Breast epithelium (tissue), 4 donors: ENCODE measurements around the gene AFF4. TPM values are rescaled to one million over a fixed set of nuclear protein-coding genes. Genes with fewer than 3 reads are reported as not detected.

ENCODE experiments used
- DNase-seq, 2 donors: peaks; one replicate each; pipeline ENCODE4 v3.0.0-alpha.2; 2019; ENCODE audit warnings: low spot score in 2 of 2
- H3K27ac ChIP-seq, 2 donors: fragments of 200-600 bp; sonication (generic) in 1 of 2; one replicate each; pipeline ENCODE4 v1.5.1; 2016 to 2019; ENCODE audit warnings: mild to moderate bottlenecking in 1 of 2
- H3K27me3 ChIP-seq, 2 donors: fragments of 200-600 bp; sonication (generic) in 1 of 2; one replicate each; pipeline versions ENCODE4 v1.5.1 to v1.6.0; 2017 to 2019; ENCODE audit warnings: control low read depth in 1 of 2, mild to moderate bottlenecking in 1 of 2
- H3K36me3 ChIP-seq: fragments of 200-600 bp; one replicate; pipeline ENCODE4 v1.5.1; 2019
- H3K4me1 ChIP-seq, 2 donors: fragments of 200-600 bp; sonication (generic); one replicate each; pipeline ENCODE4 v1.5.1; 2016 to 2019; ENCODE audit warnings: control low read depth in 1 of 2
- H3K4me3 ChIP-seq, 3 donors: fragments of 200-600 bp; sonication (generic); 1 replicate in 2 of 3; 2 replicates in 1 of 3; pipeline ENCODE4 v1.5.1; 2016 to 2019; ENCODE audit warnings: mild to moderate bottlenecking in 3 of 3, moderate library complexity in 2 of 3
- H3K9me3 ChIP-seq, 2 donors: fragments of 200-600 bp; sonication (generic) in 1 of 2; one replicate each; pipeline ENCODE4 v1.5.1; 2016 to 2019; ENCODE audit warnings: control low read depth in 1 of 2
- CTCF ChIP-seq, 3 donors: fragments of 450-650 bp; IDR thresholded peaks; one replicate each; pipeline ENCODE4 v1.5.1; 2016 to 2017; ENCODE audit warnings: antibody characterized with exemption in 3 of 3, mild to moderate bottlenecking in 3 of 3, moderate library complexity in 3 of 3
- POLR2A ChIP-seq: fragments of 450-650 bp; IDR thresholded peaks from one replicate; pipeline ENCODE4 v1.6.1; 2016; ENCODE audit warnings: antibody characterized with exemption, mild to moderate bottlenecking, moderate library complexity
- POLR2AphosphoS5 ChIP-seq, 3 donors: sonication (generic); formaldehyde crosslinking; IDR thresholded peaks; one replicate each; pipeline ENCODE4 v1.6.1; 2017; ENCODE audit warnings: antibody characterized with exemption in 3 of 3
- intact Hi-C: fragments of 100-400 bp; cut with DNase I; formaldehyde crosslinking; loops from one replicate; pipeline ENCODE4 v1.15.1; 2023; ENCODE audit warnings: low total_unique reads
- total RNA-seq, 3 donors: library from RNA; depleted of rRNA; stranded (reverse); fragments of >200 nt; gene quantifications; one replicate each; pipeline ENCODE4 v1.1.0, GENCODE V29; 2016

AFF4 gene
- total RNA-seq, 3 donors from 2014 or later, result 70.2 to 108 (median 75.4) TPM

DNA sequence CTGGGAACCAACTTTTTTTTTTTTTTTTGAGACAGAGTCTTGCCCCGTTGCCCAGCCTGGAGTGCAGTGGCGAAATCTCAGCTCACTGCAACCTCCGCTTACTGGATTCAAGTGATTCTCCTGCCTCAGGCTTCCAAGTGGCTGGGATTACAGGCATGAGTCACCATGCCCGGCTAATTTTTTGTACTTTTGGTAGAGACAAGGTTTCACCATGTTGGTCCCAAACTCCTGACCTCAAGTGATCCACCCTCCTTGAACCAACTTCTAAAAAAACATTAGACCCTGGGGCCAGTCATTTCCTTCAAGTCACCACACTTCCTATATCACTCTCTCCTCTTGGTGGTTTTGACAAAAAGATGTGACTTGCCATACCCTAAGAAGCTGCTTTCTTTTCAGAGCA is 122.1 kb downstream of the AFF4 start:
- Histone ChIP-seq H3K27me3 (no peaks in the 10 kb centered on the region), H3K4me3 (no peak overlapping the region), H3K27ac (peak overlapping the region in 1 of 2 donors; percentile 88), H3K36me3 (no peaks in the 10 kb centered on the region), H3K9me3 (no peaks in the 10 kb centered on the region), H3K4me1 (no peaks in the 10 kb centered on the region)
- TF ChIP-seq CTCF (IDR thresholded peaks at IDR 0.05) (no peak), POLR2AphosphoS5 (IDR thresholded peaks at IDR 0.05) (no peak), POLR2A (no peak)
- intact Hi-C loops, result no loop called here
- DNase-seq, result no peak

DNA sequence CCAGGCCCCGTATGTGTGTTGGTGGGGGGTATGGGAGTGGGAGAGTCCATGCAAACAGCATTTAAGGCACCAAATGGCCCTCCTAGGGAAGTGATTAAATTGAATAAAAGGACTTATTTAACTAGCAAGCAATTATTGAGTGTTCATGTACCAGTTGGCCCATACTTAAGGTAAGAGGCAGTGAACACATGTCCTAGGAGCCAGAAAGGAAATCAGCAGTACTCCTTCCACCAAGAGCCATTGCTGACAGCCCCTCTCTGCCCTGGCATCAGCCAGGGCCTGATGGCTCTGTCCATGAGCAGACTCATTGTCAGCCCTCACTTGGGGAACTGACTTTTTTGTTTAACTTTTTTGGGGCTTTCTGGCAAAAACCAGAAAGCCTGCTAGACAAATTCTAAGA is 122.5 kb downstream of the AFF4 start:
- Histone ChIP-seq H3K27me3 (no peaks in the 10 kb centered on the region), H3K9me3 (no peaks in the 10 kb centered on the region), H3K27ac (peak overlapping the region; percentile 78 to 88), H3K4me1 (no peaks in the 10 kb centered on the region), H3K36me3 (no peaks in the 10 kb centered on the region), H3K4me3 (no peak overlapping the region)
- TF ChIP-seq CTCF (IDR thresholded peaks at IDR 0.05) (no peak), POLR2A (no peak)
- intact Hi-C loops, result no loop called here
- no peak for DNase-seq

- Histone ChIP-seq H3K4me1 (no peaks in the 10 kb centered on the region), H3K27ac (peak overlapping the region; percentile 78 to 88), H3K27me3 (no peaks in the 10 kb centered on the region), H3K4me3 (no peak overlapping the region), H3K36me3 (no peaks in the 10 kb centered on the region), H3K9me3 (no peaks in the 10 kb centered on the region)
- DNase-seq, result no peak
- TF ChIP-seq POLR2A (no peak), CTCF (IDR thresholded peaks at IDR 0.05) (no peak), POLR2AphosphoS5 (IDR thresholded peaks at IDR 0.05) (no peak)
- intact Hi-C loops, result no loop called here
Measured at GRCh38 chr5:132840313-132840712, 123.1 kb downstream of the AFF4 start.

DNA sequence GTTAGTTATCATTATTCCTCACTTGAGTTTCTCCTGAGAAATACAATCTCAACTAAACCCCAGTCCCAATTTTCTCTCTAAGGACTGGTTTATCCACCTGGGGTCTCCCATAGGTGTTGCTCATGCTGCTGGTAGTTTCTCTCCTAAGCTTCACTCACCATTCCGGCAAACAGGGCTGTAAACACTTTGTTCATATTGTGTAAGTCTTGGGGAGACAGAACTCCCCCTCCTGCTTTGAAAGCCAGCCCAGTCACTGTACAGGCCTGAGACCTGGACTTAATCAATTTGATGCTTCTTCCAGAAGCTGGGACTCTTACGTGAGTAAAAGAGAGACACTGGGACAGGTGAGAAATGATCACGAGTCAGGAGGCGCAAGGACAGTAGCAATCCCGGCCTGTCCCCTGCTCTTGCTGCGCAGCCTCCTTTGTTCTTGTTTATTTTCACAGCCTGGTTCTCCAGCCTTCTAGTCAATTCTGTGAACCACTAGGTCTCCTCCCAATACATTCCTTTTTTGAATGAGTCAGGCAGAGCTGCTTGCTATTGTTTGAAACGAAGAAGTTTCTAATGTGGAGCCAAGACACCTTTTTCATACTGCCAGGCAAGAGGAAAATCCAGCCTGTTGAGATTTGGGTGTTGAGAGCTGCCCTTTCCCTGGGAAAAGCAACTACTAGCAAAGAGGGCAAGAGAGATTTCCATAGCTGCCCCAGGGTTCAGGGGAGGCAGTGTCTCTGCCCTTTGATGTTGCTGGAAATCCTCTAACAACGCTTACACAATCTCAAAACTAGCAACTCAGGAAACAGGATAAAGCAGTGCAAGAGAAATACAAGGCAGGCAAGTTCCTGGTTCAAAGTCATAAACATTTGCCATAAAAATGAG is 123.8 kb downstream of the AFF4 start:
- Histone ChIP-seq H3K9me3 (no peaks in the 10 kb centered on the region), H3K36me3 (no peaks in the 10 kb centered on the region), H3K4me3 (no peak overlapping the region), H3K4me1 (no peaks in the 10 kb centered on the region), H3K27me3 (no peaks in the 10 kb centered on the region), H3K27ac (peak overlapping the region; percentile 78 to 88)
- TF ChIP-seq POLR2A, result no peak
- no peak for TF ChIP-seq POLR2AphosphoS5 (IDR thresholded peaks at IDR 0.05)
- TF ChIP-seq CTCF (IDR thresholded peaks at IDR 0.05), result no peak
- DNase-seq, result no peak
- intact Hi-C loops, result no loop called here

GRCh38 chr5:132838516-132839282 is 124.7 kb downstream of the AFF4 start:
- Histone ChIP-seq H3K4me1 (no peaks in the 10 kb centered on the region), H3K9me3 (no peaks in the 10 kb centered on the region), H3K27ac (peak overlapping the region; percentile 78 to 88), H3K27me3 (no peaks in the 10 kb centered on the region), H3K36me3 (no peaks in the 10 kb centered on the region), H3K4me3 (no peak overlapping the region)
- DNase-seq, result no peak
- intact Hi-C loops, result no loop called here
- TF ChIP-seq POLR2A (no peak), CTCF (IDR thresholded peaks at IDR 0.05) (no peak), POLR2AphosphoS5 (IDR thresholded peaks at IDR 0.05) (no peak)
